T47D (cell line): ENCODE data around the gene TNS1.

Experiments used
- DNase-seq, 2 experiments: peaks; one replicate each; pipeline versions ENCODE4 v3.0.0 to v3.0.0-alpha.2; 2011 to 2012; ENCODE audit warnings: low read depth in 1 of 2, low spot score in 1 of 2
- JUND ChIP-seq: IDR thresholded peaks from 2 replicates; pipeline ENCODE4 v1.6.1; 2012; ENCODE audit warnings: low read depth
- in situ Hi-C: cut with HindIII; loops from 2 replicates; pipeline ENCODE4 v1.10.0; 2016; ENCODE audit warnings: low sequenced_read_pairs, low pct_unique_long_range_greater_than_20kb

The TNS1 gene

DNA sequence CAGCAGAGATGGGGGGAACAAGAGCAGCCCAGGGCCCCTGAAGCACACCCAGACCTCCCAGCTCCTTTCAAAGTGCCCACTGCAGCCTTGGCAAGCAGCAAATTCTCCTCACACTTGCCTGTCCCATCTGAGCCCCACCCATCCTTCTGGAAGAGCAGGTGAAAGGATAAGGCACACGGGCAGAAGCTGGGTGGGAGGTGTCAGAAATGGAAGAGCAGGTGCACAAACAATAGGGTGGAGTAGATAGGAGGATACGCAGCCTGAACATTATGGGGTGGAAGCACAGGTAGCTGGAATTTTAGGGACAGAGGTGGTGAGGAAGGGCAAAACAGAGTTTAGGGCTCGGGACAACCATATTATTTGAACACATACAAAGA is 69.2 kb downstream of the TNS1 start:
- TF ChIP-seq JUND, result no peak
- in situ Hi-C loops, result no loop called here
- no peak for DNase-seq

DNA sequence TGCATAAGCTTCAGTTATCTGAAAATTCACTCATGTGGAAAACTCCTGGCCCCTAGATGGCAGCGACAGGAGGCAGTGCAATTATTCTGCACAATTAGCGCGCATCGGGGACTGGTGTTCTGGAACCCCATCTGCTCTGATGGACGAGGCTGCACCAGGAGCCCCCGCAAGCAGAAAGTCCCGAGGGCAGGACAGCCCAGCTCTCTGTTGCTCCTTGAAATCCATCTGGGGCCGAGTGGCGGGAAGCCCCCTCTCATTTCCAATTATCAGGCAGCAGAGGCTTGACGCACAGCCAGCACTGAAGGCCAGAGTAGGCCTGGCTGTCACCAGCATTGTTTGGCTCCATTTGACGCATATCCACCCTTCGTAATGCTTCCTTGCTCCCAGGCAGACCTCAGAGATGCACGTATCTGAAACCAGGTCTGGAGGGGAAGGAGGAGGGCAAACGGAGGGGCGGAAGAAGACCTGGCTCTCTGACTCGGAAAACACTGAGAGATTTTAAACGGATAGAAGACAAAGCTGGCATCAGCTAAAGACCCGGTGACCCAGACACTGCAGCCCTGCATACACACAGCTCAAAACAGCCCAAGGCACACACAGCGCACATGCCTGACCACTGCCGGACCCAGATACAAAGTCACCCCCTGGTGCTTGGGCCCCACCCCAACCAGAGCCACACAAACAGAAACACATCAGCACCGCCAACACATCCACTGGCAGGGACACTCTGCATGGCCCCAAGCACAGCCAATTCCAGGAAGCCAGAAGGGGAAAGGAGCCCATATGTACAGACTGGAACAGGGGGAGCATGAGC is 69.8 kb downstream of the TNS1 start:
- in situ Hi-C loops, result no loop called here
- no peak for DNase-seq
- no peak for TF ChIP-seq JUND

DNA sequence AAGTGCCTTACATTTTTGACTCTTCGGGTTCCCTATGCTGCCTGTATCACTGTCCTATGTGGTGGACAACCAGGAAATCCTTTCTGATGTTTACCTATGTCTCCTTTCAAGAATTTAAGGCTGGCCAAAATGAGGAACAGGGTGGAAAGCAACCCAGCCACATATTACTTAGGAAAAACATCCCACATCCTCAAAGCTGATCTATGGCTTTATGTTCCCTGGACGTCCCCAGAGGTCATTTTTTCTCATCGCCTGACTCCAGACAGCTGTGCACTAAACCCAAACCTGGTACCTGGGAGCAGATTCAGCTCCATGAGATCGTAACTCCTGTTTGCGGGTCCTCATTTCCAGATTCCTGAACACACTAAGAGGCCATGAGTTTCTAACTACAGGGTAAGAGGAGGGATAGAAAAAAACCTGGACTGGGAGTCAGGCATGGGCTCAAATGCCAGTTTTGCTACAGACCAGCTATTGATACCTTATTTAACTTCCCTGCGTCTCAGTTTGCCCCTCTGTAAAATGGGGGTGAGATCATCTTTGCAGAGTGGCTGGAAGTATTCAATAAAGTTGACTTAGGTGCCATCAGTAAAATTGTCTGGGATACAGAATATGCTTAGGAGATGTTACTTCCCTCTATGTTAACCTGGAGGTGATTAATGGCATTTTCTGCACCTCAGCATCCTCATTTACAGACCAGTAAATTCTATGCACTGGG is 70.8 kb downstream of the TNS1 start:
- in situ Hi-C loops, result no loop called here
- no peak for TF ChIP-seq JUND
- DNase-seq, result no peak

DNA sequence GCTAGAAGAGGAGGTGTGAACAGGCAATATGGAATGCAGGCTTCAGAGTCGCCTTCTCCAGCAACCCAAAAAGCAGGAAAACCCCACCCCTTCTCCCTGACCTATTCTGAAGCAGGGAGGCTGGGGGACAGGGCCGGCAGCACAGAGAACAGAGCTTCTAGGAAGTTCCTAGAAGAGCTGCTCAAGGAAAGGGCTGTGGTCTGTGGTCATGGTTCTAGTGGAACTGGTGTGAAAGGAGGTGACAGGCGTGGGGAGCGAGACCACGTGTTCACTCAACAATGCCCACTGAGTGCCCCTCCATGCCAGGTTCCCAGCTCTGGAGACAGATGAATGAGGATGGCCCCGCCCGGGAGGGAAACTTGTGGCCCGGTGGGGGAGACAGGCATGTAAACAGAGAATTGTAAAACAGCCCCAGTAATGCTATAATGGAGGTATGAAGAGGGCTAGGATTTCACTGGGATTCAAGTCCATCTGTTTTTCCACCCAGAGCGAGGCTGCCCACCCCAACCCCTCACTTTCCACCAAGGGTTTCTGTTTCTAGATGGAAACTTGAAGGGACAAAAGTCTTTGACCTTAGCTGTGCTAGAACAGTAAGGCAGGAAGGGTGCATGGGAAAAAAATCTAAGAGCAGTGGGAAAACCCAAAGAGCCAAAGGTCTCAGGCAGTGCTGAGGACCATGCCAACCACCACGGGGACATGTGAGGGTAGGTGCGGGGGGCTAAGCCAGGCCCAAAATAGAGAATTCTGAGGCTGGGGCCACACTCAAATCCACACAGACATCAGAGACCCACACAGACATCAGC is 71.8 kb downstream of the TNS1 start:
- in situ Hi-C loops, result no loop called here

DNA sequence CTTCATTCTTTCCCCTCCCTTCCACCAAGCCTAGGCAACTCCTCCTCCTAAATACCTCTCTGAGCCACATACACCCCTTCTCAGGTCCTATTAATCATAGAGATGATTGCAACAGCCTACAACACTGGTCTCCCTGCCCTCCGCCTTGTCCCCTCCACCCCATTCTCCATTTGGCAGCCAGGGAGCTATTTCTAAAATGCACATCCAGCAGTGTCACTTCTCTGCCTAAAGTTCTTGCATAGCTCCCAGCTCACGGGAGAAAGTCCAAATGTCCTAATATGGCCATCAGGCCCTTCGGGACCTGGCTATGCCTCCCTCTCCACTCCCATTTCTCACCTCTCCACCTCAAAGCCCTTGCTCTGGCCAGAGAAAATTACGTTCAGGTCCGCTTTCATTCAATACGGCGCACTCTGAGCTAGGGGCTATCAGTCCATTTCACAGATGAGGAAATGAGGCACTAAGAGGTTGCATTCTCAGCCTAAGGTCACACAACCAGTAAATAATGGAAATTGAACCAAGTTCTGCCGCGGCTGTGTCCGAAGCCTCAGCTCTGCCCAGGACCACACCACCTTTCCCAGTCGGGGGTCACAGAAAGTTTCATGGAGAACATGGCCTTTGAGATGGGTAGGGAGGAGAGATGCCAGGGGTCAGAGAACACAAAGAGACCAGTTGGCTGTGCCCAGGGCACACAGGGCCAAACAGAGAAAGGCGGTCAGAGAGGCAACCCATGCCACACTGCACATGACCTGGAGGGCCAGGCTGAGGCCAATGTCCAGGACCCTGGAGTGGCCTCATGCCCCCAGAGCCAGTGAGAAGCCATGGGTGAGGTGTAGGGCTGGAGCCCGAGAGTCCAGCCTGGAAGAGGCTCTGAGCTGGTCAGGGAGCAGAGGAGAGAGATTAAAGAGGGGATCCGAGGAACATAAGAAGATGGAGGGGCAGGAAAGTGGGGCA is 72.8 kb downstream of the TNS1 start:
- no peak for TF ChIP-seq JUND
- in situ Hi-C loops, result no loop called here
- no peak for DNase-seq

More for the DNA sequence above, 71.8 kb downstream of the TNS1 start:
- no peak for DNase-seq
- no peak for TF ChIP-seq JUND

DNA sequence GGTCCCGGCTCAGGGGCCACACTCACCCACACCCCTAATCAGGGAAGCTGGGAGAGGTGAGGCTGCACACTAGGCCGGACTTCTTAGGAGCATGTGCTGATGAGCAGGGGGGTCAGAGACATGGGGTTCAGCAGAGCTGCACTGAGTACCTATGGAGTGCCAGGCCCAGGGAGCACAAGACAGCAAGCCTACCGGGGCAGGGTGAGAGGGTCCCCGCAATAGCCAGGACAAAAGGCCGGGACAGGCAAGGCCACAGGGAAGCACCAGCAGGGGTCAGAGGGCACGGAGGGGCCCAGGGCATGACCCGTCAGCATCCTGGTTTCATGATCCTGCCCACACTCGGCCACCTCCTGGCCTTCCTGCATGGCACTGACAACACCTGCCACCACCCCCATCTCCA is 73.5 kb downstream of the TNS1 start:
- in situ Hi-C loops, result no loop called here

DNA sequence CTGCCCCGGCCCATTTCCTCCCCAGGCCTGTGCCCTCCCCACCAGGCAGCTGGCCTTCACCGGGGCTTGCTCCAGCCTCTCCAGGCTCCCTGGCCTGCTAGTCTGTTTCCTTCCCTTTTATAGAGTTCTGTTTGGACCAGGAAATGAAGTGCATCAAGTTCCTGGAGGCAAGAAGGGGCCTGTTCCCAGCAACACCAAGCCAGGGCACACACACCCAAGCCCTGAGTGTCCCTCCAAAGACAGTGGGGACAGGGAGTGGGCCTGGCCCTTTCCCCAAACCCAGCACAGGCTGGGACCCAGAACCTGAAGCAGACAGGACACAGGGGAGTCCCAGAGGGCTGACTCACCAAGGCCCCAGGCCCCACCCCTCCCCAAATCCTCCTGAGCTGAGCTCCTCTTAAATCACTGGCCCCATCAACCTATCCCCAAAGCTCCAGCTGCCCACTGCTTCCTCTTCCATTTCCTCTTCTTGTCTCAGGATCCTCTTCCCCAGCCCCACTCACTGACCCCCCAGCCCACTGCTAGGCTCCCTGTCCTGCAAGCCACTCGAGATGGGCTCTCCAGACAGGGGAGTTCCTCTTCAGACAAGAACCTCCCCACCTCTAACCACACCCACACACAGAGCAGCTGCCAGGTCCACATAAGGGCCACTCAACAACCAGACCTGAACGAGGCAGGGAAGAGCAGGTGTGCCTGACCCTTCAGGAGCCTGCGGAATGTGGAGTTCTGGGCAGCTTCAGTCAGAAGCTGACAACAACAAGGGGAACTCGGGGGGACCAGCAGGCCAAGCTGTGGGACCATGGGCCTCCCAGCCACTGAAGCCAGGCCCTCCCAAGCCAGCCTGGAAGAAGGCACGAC is 74.2 kb downstream of the TNS1 start:
- no peak for TF ChIP-seq JUND
- DNase-seq, result no peak
- in situ Hi-C loops, result no loop called here

More for the DNA sequence above, 73.5 kb downstream of the TNS1 start:
- no peak for DNase-seq
- TF ChIP-seq JUND, result no peak

DNA sequence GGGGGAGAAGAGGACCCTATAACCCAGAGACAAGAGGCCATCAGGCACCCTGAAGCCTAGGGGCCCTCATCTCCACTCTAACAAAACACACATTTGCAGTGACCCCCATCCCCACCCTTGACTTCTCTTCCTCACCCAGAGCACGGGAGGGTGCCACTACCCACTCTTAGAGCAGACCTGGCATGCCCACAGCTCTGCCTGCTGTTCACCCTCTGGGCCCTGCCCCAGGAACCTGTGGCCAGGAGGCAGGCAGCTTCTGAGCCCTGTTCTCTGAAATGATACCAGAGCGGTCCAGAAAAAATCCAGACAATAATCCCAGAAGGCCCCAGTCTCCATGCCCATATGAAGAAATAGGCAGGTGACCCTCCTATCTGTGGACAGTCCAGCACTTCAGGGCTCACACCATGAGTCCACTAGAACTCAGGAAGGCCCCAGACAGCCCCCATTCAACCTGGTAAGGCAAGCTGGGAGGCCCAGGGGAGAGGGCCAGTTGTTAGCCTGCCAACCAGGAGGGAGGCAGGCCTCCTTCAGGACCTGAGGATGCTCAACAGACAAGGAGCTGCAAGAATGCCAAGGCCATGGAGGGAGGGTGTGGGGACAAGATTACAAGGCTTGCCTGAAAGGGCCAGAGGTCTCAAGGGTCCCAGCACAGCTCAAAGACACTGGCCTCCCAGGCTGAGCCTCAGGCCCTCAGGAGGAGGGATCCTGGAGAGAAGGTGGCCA is 75.0 kb downstream of the TNS1 start:
- in situ Hi-C loops, result no loop called here
- DNase-seq, result no peak
- no peak for TF ChIP-seq JUND

DNA sequence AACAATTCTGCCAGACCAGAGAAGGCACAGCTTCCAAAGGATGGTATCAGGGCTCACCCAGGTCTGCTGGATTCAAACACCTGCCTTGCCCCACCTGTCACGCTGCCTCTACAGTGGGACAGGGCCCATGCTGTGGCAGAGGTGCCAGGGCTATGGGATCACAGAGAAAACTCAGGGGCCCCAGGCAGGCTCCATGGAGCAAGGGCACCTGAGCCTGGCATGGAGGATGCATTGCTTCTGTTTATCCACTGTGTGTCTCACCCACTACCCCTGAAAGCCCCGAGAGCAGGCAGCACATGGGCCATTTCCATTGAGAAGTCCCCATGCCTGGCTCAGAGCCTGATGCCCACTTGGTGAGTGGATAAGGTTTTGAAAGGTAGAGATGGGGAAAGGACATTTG is 76.0 kb downstream of the TNS1 start:
- DNase-seq, result no peak
- TF ChIP-seq JUND, result no peak
- in situ Hi-C loops, result no loop called here

DNA sequence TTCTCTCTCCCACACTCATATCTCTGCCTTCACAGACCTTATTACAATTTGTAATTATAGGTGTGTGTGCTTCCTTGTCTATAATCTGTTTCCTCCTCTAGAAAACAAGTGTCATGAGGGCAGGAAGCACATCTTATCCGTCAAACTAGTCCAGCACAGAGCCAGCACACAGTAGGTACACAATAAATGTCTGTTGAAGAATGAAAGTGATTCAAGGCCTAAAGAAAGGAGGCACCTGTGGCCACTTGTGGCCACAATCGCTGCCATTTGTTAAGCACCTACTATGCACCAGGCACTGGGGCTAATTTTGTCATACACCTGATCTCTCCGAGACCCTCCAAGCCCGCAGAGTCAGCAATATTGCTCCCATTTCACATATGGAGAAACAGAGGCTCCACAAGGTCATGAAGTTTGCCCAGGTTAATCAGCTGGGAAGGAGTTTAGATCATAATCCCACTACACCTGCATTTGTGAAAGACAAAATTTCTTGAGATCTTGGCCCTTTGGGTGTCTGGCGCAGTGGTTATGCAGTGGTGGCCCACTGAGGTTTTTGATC is 78.4 kb downstream of the TNS1 start:
- in situ Hi-C loops, result no loop called here
- TF ChIP-seq JUND, result no peak
- no peak for DNase-seq
